Measurements from ENCODE around the gene TCTA. TPM values are rescaled to one million over a fixed set of nuclear protein-coding genes. Genes with fewer than 3 reads are reported as not detected.
A peak's percentile ranks its signal among the peaks of the same experiment; 100 is the strongest.

TCTA gene
- 10 to 100 TPM; 13.9 to 23.1 TPM for total RNA-seq

DNA sequence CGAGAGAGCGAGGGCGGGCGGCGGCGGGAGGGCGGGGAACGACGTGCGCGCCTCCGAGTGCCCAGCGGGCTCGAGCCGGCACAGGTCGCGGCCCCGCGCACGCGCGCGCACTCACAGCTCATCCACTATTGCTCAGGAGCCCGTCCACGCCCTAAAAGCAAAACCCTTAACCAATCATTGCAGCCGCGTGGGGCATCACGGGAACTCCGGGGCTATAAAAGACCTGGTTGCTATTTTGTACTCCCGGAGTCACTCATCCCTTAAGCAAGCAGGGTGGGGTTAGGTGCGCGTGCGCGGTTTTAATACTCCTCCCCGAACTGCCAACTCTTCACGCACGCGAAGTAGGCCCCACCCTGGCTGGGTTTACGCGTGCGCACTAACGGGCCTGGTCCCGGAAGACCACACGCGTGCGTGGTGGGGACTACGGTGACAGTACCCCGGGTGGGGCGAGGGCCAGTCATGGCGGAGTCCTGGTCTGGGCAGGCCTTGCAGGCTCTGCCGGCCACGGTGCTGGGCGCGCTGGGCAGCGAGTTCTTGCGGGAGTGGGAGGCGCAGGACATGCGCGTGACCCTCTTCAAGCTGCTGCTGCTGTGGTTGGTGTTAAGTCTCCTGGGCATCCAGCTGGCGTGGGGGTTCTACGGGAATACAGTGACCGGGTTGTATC lies at the start of gene TCTA, which contains the start of gene RHOA:
TSS of gene TCTA (plus strand) at position 456 of the 664 bp plus-strand sequence. CDS start at position 460, 4 bp downstream.
TSS of gene RHOA (minus strand) at position 9 of the 664 bp plus-strand sequence. CDS start 36,387 bp downstream, outside the sequence.
- peaks cover 0 to 63% of the 10 kb centered on the region in 2 donors for H3K4me1 ChIP-seq
- DNase-seq (ENCODE audit: low spot score), result peak; percentile 100
- H3K27ac ChIP-seq, result peak within 1 kb of the TSS; percentile 90 to 92
- H3K36me3 ChIP-seq, result peaks cover 13% of the 10 kb centered on the region
- no peaks in the 10 kb centered on the region for H3K9me3 ChIP-seq
- H3K27me3 ChIP-seq, result no peaks in the 10 kb centered on the region
- TF ChIP-seq CTCF (IDR thresholded peaks at IDR 0.05), result no peak
- H3K4me3 ChIP-seq, result peak within 1 kb of the TSS; percentile 78 to 85

- no peaks in the 10 kb centered on the region for H3K9me3 ChIP-seq
- no peak for TF ChIP-seq CTCF (IDR thresholded peaks at IDR 0.05)
- H3K4me3 ChIP-seq, result no peak overlapping the region
- DNase-seq (ENCODE audit: low spot score), result no peak
- H3K4me1 ChIP-seq, result peaks cover 0 to 13% of the 10 kb centered on the region in 2 donors
- H3K27ac ChIP-seq, result no peak overlapping the region
- peaks cover 85% of the 10 kb centered on the region for H3K36me3 ChIP-seq
- no peaks in the 10 kb centered on the region for H3K27me3 ChIP-seq
Measured at GRCh38 chr3:49362561-49362960, 49.7 kb upstream of the TCTA start.

DNA sequence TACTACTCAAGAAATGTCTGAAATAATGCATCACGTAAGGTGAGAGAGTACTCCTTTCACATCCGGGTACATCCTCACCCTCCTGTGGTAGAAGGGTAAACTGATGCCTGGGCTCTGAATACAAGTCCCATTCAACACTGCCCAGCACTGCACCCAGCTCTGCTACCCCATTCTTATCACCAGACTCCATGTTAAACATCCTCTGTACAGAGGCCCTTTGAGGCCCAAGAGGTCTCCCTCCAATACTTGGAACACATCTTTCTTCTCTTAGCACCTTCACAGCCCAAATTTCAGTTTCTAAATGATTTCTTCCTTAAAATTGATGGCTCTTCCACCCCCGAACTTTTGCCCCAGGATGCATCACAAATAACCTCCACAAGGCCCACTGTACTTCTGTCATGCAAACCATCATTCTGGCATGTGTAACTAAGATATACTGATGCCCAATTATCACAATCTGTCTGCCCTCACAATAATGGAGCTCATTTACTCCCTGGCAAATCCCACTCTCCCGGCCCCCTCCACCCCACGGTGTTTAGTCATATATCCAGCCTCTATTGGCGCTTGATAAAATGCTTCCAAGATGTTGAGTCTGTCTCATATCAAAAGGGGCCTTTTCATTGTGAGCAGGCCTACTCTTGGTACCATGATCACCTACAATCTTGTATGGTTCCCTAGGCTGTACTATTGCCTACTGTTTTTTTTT lies 41.5 kb upstream of the TCTA start:
- no peaks in the 10 kb centered on the region for H3K27me3 ChIP-seq
- no peaks in the 10 kb centered on the region for H3K4me1 ChIP-seq
- H3K36me3 ChIP-seq, result peaks cover 95% of the 10 kb centered on the region
- H3K27ac ChIP-seq, result no peak overlapping the region
- H3K4me3 ChIP-seq, result no peak overlapping the region
- TF ChIP-seq CTCF (IDR thresholded peaks at IDR 0.05), result no peak
- DNase-seq (ENCODE audit: low spot score), result no peak
- H3K9me3 ChIP-seq, result no peaks in the 10 kb centered on the region

DNA sequence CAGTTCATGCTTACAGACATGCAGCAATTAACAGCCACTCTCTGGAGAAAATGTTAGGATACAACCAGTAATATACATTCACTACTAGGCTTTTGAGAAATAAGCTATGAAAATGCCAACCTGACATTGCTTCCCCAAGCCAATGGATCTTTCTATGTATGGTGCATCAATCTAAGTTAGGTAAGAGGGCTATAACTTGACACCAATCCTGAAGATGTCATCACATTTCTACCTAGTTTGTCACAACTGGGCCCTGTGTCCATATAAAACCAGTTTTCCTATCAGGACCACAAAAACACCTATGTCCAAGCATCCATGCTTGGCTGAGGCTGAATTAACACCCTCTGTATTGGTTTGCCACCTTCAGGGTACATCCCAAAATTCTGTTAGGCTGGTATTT lies 40.3 kb upstream of the TCTA start:
- Histone ChIP-seq H3K36me3 (peaks cover 83% of the 10 kb centered on the region), H3K9me3 (no peaks in the 10 kb centered on the region), H3K27me3 (no peaks in the 10 kb centered on the region), H3K4me1 (no peaks in the 10 kb centered on the region), H3K4me3 (no peak overlapping the region), H3K27ac (no peak overlapping the region)
- no peak for DNase-seq (ENCODE audit: low spot score)
- no peak for TF ChIP-seq CTCF (IDR thresholded peaks at IDR 0.05)

GRCh38 chr3:49377483-49377882 lies 34.7 kb upstream of the TCTA start:
- H3K27ac ChIP-seq, result no peak overlapping the region

More at GRCh38 chr3:49377483-49377882, 34.7 kb upstream of the TCTA start:
- Histone ChIP-seq H3K4me3 (no peak overlapping the region), H3K4me1 (no peaks in the 10 kb centered on the region), H3K9me3 (no peaks in the 10 kb centered on the region), H3K36me3 (peaks cover 32% of the 10 kb centered on the region), H3K27me3 (no peaks in the 10 kb centered on the region)
- no peak for TF ChIP-seq CTCF (IDR thresholded peaks at IDR 0.05)
- DNase-seq (ENCODE audit: low spot score), result no peak
